A549 (cell line): ENCODE measurements around the gene CAPN2. TPM values are rescaled to one million over a fixed set of nuclear protein-coding genes. Genes with fewer than 3 reads are reported as not detected.

Experiments
- polyA plus RNA-seq, 4 experiments: library from polyadenylated mRNA; depleted of rRNA in 3 of 4; stranded (reverse); fragments of >200 nt; fragmentation: RNase III in 1 of 4; extraction: RNeasy Plus Mini Kit Qiagen cat#74134 plus additional on column Dnase treatment in 1 of 4; gene quantifications; 2 replicates in 3 of 4; 3 replicates in 1 of 4; pipeline ENCODE4 v1.2.3, GENCODE V29; 2011 to 2017
- small RNA-seq, 6 experiments: library from RNA; depleted of rRNA; stranded (forward); fragments of <200 nt; gene quantifications; one replicate each; pipeline ENCODE3, GENCODE V24; 2012

The CAPN2 gene
- polyA plus RNA-seq, 2 of the 4 experiments (the other 2 are of a cell fraction) = 199 to 300 TPM

Small RNAs within 50 kb of the gene (small RNA-seq; reads per million reads assigned to genes)
- 0 reads per million in 6 experiments for gene RNU6-1248P

Other genes starting within 250 kb of the CAPN2 start
- 1.5 and 2.4 TPM in 2 replicates for gene CAPN8, start 46.8 kb upstream of the CAPN2 start, polyA plus RNA-seq (2011; rRNA removed)
- 0.20 to 0.51 TPM (median 0.39 TPM) in 3 replicates for gene CAPN8, start 46.8 kb upstream of the CAPN2 start, polyA plus RNA-seq (2017; fragmentation: RNase III; extraction: RNeasy Plus Mini Kit Qiagen cat#74134 plus additional on column Dnase treatment)
- gene TP53BP2, start 133.4 kb downstream of the CAPN2 start, polyA plus RNA-seq (2011; rRNA removed) = 33.0 and 33.5 TPM in 2 replicates
- gene TP53BP2, start 133.4 kb downstream of the CAPN2 start, polyA plus RNA-seq (2017; fragmentation: RNase III; extraction: RNeasy Plus Mini Kit Qiagen cat#74134 plus additional on column Dnase treatment) = 14.0 to 14.4 TPM (median 14.3 TPM) in 3 replicates